ENCODE results near the gene OR52B2. TPM values are rescaled to one million over a fixed set of nuclear protein-coding genes. Genes with fewer than 3 reads are reported as not detected.

Gene OR52B2
- total and polyA plus RNA-seq, 8 donors, result not detected

- Histone ChIP-seq H3K27me3 (no peaks in the 10 kb centered on the region), H3K4me3 (no peak within 1 kb of the TSS), H3K27ac (no peak within 1 kb of the TSS), H3K4me1 (no peaks in the 10 kb centered on the region), H3K9me3 (no peaks in the 10 kb centered on the region), H3K36me3 (peaks cover 0 to 9% (median 2%) of the 10 kb centered on the region in 4 donors)
- intact Hi-C loops (cut with DNase I; ENCODE audit: low total_unique reads), result no loop called here
- no peak for DNase-seq
- WGBS, 5 donors, result 95 to 100% (median 98%) methylated on average over 5 of the region's 5 CpGs
- TF ChIP-seq EP300 (IDR thresholded peaks at IDR 0.05) (no peak), CTCF (IDR thresholded peaks at IDR 0.05) (no peak), POLR2A (IDR thresholded peaks at IDR 0.05) (no peak), POLR2AphosphoS5 (IDR thresholded peaks at IDR 0.05) (no peak)
Measured at GRCh38 chr11:6199174-6199810, 29.2 kb upstream of the OR52B2 start, which contains the start of gene OR52W1. OR52W1 (plus strand) TSS chr11:6199224; CDS start chr11:6199224, 0 bp downstream.

GRCh38 chr11:6197466-6198200, 27.5 kb upstream of the OR52B2 start:
- no peak for DNase-seq
- TF ChIP-seq POLR2AphosphoS5 (IDR thresholded peaks at IDR 0.05) (no peak), POLR2A (IDR thresholded peaks at IDR 0.05) (no peak)
- H3K27ac ChIP-seq, result no peak overlapping the region
- no peaks in the 10 kb centered on the region for H3K36me3 ChIP-seq
- H3K9me3 ChIP-seq, result no peaks in the 10 kb centered on the region
- intact Hi-C loops (cut with DNase I; ENCODE audit: low total_unique reads), result no loop called here
- 79 to 89% (median 82%) methylated on average over 4 of the region's 4 CpGs for WGBS, 5 donors
- no peaks in the 10 kb centered on the region for H3K4me1 ChIP-seq
- no peaks in the 10 kb centered on the region for H3K27me3 ChIP-seq
- H3K4me3 ChIP-seq, result no peak overlapping the region

- H3K9me3 ChIP-seq, result no peaks in the 10 kb centered on the region
- TF ChIP-seq POLR2A (IDR thresholded peaks at IDR 0.05), result no peak
- TF ChIP-seq CTCF (IDR thresholded peaks at IDR 0.05), result no peak
- TF ChIP-seq EP300 (IDR thresholded peaks at IDR 0.05), result no peak
- TF ChIP-seq POLR2AphosphoS5 (IDR thresholded peaks at IDR 0.05), result no peak
- intact Hi-C loops (cut with DNase I; ENCODE audit: low total_unique reads), result no loop called here
- no peak overlapping the region for H3K4me3 ChIP-seq
- 52 to 59% (median 54%) methylated on average over 4 of the region's 4 CpGs for WGBS, 5 donors
- no peak overlapping the region for H3K27ac ChIP-seq
- no peaks in the 10 kb centered on the region for H3K27me3 ChIP-seq
- no peaks in the 10 kb centered on the region for H3K36me3 ChIP-seq
- H3K4me1 ChIP-seq, result no peaks in the 10 kb centered on the region
- no peak for DNase-seq
Measured at GRCh38 chr11:6196396-6196795, 26.3 kb upstream of the OR52B2 start.

- intact Hi-C loops (cut with DNase I; ENCODE audit: low total_unique reads), result no loop called here
- WGBS, 5 donors, result 71 to 91% (median 87%) methylated on average over 1 of the region's 1 CpG
- no peaks in the 10 kb centered on the region for H3K27me3 ChIP-seq
Measured at GRCh38 chr11:6194065-6194581, 24.0 kb upstream of the OR52B2 start.

More at GRCh38 chr11:6194065-6194581, 24.0 kb upstream of the OR52B2 start:
- no peaks in the 10 kb centered on the region for H3K36me3 ChIP-seq
- H3K27ac ChIP-seq, result no peak overlapping the region
- H3K9me3 ChIP-seq, result no peaks in the 10 kb centered on the region
- no peak overlapping the region for H3K4me3 ChIP-seq
- TF ChIP-seq POLR2AphosphoS5 (IDR thresholded peaks at IDR 0.05), result no peak
- TF ChIP-seq CTCF (IDR thresholded peaks at IDR 0.05), result no peak
- no peak for TF ChIP-seq EP300 (IDR thresholded peaks at IDR 0.05)
- no peak for TF ChIP-seq POLR2A (IDR thresholded peaks at IDR 0.05)
- no peak for DNase-seq
- H3K4me1 ChIP-seq, result no peaks in the 10 kb centered on the region

Data from stomach (tissue), 9 donors.